Loucy (cell line): ENCODE results near the gene LRRC14B.
A peak's percentile ranks its signal among the peaks of the same experiment; 100 is the strongest.

Source experiments
- H2AFZ ChIP-seq: fragments of 200-600 bp; sonication (generic); 2 replicates; pipeline ENCODE4 v1.6.0; 2016; ENCODE audit warnings: antibody characterized with exemption, mild to moderate bottlenecking, low read length, moderate library complexity
- H3F3A ChIP-seq: fragments of 200-600 bp; 2 replicates; pipeline ENCODE4 v1.6.0; 2016; ENCODE audit warnings: antibody characterized with exemption, low read depth, mild to moderate bottlenecking
- H3K27me3 ChIP-seq: fragments of 200-600 bp; sonication (generic); 2 replicates; pipeline ENCODE4 v1.6.1; 2014; ENCODE audit warnings: low read length, mild to moderate bottlenecking; ENCODE audit not compliant: insufficient read depth, poor library complexity, severe bottlenecking
- H3K36me3 ChIP-seq: fragments of 200-600 bp; sonication (generic); 2 replicates; pipeline ENCODE4 v1.6.1; 2016; ENCODE audit warnings: low read length; ENCODE audit not compliant: insufficient read depth
- H3K4me1 ChIP-seq: fragments of 200-600 bp; sonication (generic); 2 replicates; pipeline ENCODE4 v1.5.1; 2014; ENCODE audit warnings: low read length, mild to moderate bottlenecking; ENCODE audit not compliant: insufficient read depth, poor library complexity, severe bottlenecking
- H3K4me2 ChIP-seq: fragments of 200-600 bp; sonication (generic); 2 replicates; pipeline ENCODE4 v1.6.0; 2014; ENCODE audit warnings: antibody characterized with exemption, low read length, low read depth, mild to moderate bottlenecking; ENCODE audit not compliant: poor library complexity, severe bottlenecking
- H3K4me3 ChIP-seq: fragments of 200-600 bp; sonication (generic); 2 replicates; pipeline ENCODE4 v1.5.1; 2014; ENCODE audit warnings: low read length, mild to moderate bottlenecking, mixed read lengths; ENCODE audit not compliant: poor library complexity, severe bottlenecking
- H3K79me2 ChIP-seq: fragments of 200-600 bp; sonication (generic); 2 replicates; pipeline ENCODE4 v1.6.1; 2014; ENCODE audit warnings: low read length; ENCODE audit not compliant: insufficient read depth
- H3K9ac ChIP-seq: fragments of 200-600 bp; sonication (generic); 2 replicates; pipeline ENCODE4 v1.6.0; 2014; ENCODE audit warnings: mild to moderate bottlenecking, low read depth, low read length, moderate library complexity; ENCODE audit not compliant: poor library complexity, severe bottlenecking
- H3K9me2 ChIP-seq: fragments of 200-600 bp; sonication (generic); replicated peaks from 2 replicates; pipeline ENCODE4 v1.6.1; 2016; ENCODE audit warnings: low read depth, low read length, mixed read lengths
- H3K9me3 ChIP-seq: fragments of 200-600 bp; sonication (generic); 2 replicates; pipeline ENCODE4 v1.6.1; 2014; ENCODE audit warnings: mild to moderate bottlenecking, antibody characterized with exemption, low read length, low read depth; ENCODE audit not compliant: insufficient read depth
- H4K20me1 ChIP-seq: fragments of 200-600 bp; sonication (generic); 2 replicates; pipeline ENCODE4 v1.6.0; 2014; ENCODE audit warnings: antibody characterized with exemption, low read length, mild to moderate bottlenecking; ENCODE audit not compliant: insufficient read depth, poor library complexity, severe bottlenecking
- CTCF ChIP-seq: fragments of 200-600 bp; sonication (generic); conservative IDR thresholded peaks from 2 replicates; pipeline ENCODE4 v1.5.1; 2014; ENCODE audit warnings: mild to moderate bottlenecking, antibody characterized with exemption, low read length
- EZH2phosphoT487 ChIP-seq: fragments of 200-600 bp; IDR thresholded peaks from 2 replicates; pipeline ENCODE4 v1.6.1; 2018; ENCODE audit warnings: antibody characterized with exemption, mild to moderate bottlenecking, moderate library complexity, borderline replicate concordance

Gene LRRC14B

GRCh38 chr5:184471-184870 lies 6.8 kb upstream of the LRRC14B start:
- Histone ChIP-seq H3K9ac (no peak overlapping the region), H3K4me2 (no peak overlapping the region), H3K36me3 (no peaks in the 10 kb centered on the region), H3K4me3 (no peak overlapping the region), H3K4me1 (peaks cover 42% of the 10 kb centered on the region), H2AFZ (no peak overlapping the region), H3K9me3 (no peaks in the 10 kb centered on the region), H3K27me3 (no peaks in the 10 kb centered on the region), H4K20me1 (no peaks in the 10 kb centered on the region), H3F3A (no peaks in the 10 kb centered on the region), H3K9me2 (no peaks in the 10 kb centered on the region), H3K79me2 (no peaks in the 10 kb centered on the region)
- TF ChIP-seq EZH2phosphoT487, result no peak
- no peak for TF ChIP-seq CTCF

- no peaks in the 10 kb centered on the region for H4K20me1 ChIP-seq
- no peaks in the 10 kb centered on the region for H3K9me3 ChIP-seq
- H3K79me2 ChIP-seq, result no peaks in the 10 kb centered on the region
- H3F3A ChIP-seq, result no peaks in the 10 kb centered on the region
- TF ChIP-seq EZH2phosphoT487 (no peak), CTCF (no peak)
- H3K4me3 ChIP-seq, result no peak overlapping the region
- no peaks in the 10 kb centered on the region for H3K9me2 ChIP-seq
- no peaks in the 10 kb centered on the region for H3K27me3 ChIP-seq
- no peak overlapping the region for H3K9ac ChIP-seq
- peak overlapping the region; percentile 55 for H3K4me2 ChIP-seq
- no peak overlapping the region for H2AFZ ChIP-seq
- H3K4me1 ChIP-seq, result peaks cover 51% of the 10 kb centered on the region
- H3K36me3 ChIP-seq, result no peaks in the 10 kb centered on the region
Observed at GRCh38 chr5:185095-186070, 5.9 kb upstream of the LRRC14B start.

GRCh38 chr5:186091-187041 lies 4.9 kb upstream of the LRRC14B start:
- H3K4me1 ChIP-seq, result peaks cover 60% of the 10 kb centered on the region
- peak overlapping the region; percentile 19 for H3K4me3 ChIP-seq
- H3K9me2 ChIP-seq, result no peaks in the 10 kb centered on the region
- H3K27me3 ChIP-seq, result no peaks in the 10 kb centered on the region
- H2AFZ ChIP-seq, result no peak overlapping the region
- TF ChIP-seq EZH2phosphoT487 (no peak), CTCF (no peak)
- H3F3A ChIP-seq, result no peaks in the 10 kb centered on the region
- H3K9me3 ChIP-seq, result no peaks in the 10 kb centered on the region
- peak overlapping the region; percentile 37 for H3K9ac ChIP-seq
- H3K4me2 ChIP-seq, result peak overlapping the region; percentile 55
- H3K36me3 ChIP-seq, result no peaks in the 10 kb centered on the region
- no peaks in the 10 kb centered on the region for H4K20me1 ChIP-seq
- no peaks in the 10 kb centered on the region for H3K79me2 ChIP-seq
